Caki2 (cell line): ENCODE data around the gene ITCH. TPM values are rescaled to one million over a fixed set of nuclear protein-coding genes. Genes with fewer than 3 reads are reported as not detected.
"Not testable (repeated sequence)": the region's sequence is repeated elsewhere in the genome, so short reads cannot be mapped to it uniquely, and the experiment has no call there.

Source experiments
- DNase-seq: peaks from one replicate; pipeline ENCODE4 v3.0.0-alpha.2; 2015; ENCODE audit warnings: low read depth
- in situ Hi-C: cut with HindIII; loops from 2 replicates; pipeline ENCODE4 v1.10.0; 2016; ENCODE audit warnings: low sequenced_read_pairs, low pct_unique_long_range_greater_than_20kb, mixed read lengths
- total RNA-seq: library from RNA; depleted of rRNA; stranded (reverse); fragments of >200 nt; shearing (Covaris generic); gene quantifications from 2 replicates; pipeline ENCODE4 v1.2.3, GENCODE V29; 2014; ENCODE audit warnings: low replicate concordance; rRNA removed

The ITCH gene
- total RNA-seq = 44.3 and 50.8 TPM in 2 replicates

- DNase-seq = peak; percentile 92
- in situ Hi-C loops = no loop called here
Observed at GRCh38 chr20:34363062-34363464, at the start of gene ITCH. TSS of gene ITCH (plus strand) at chr20:34363273. CDS start at chr20:34393812, 30,539 bp downstream.

- in situ Hi-C loops = no loop called here
- DNase-seq = no peak
Observed at GRCh38 chr20:34315236-34315635, 47.8 kb upstream of the ITCH start.

GRCh38 chr20:34316196-34316814 is 46.8 kb upstream of the ITCH start:
- peak; percentile 50 for DNase-seq
- in situ Hi-C loops = no loop called here

- no peak for DNase-seq
- in situ Hi-C loops = no loop called here
Observed at GRCh38 chr20:34318609-34319443, 44.2 kb upstream of the ITCH start.

GRCh38 chr20:34320861-34321260 is 42.2 kb upstream of the ITCH start:
- DNase-seq = no peak
- in situ Hi-C loops = no loop called here

- DNase-seq = no peak
- in situ Hi-C loops = no loop called here
Observed at GRCh38 chr20:34322267-34323105, 40.6 kb upstream of the ITCH start.

GRCh38 chr20:34324541-34324940 is 38.5 kb upstream of the ITCH start:
- in situ Hi-C loops = no loop called here

GRCh38 chr20:34328207-34328606 is 34.9 kb upstream of the ITCH start:
- DNase-seq, in situ Hi-C loops: not testable (repeated sequence)

More at GRCh38 chr20:34324541-34324940, 38.5 kb upstream of the ITCH start:
- no peak for DNase-seq

- in situ Hi-C loops = no loop called here
- DNase-seq = no peak
Observed at GRCh38 chr20:34328928-34329677, 34.0 kb upstream of the ITCH start.

- in situ Hi-C loops, DNase-seq: not testable (repeated sequence)
Observed at GRCh38 chr20:34330861-34331544, 32.1 kb upstream of the ITCH start.

GRCh38 chr20:34331838-34332237 is 31.2 kb upstream of the ITCH start:
- DNase-seq = no peak
- in situ Hi-C loops = no loop called here

- in situ Hi-C loops = no loop called here
- no peak for DNase-seq
Observed at GRCh38 chr20:34332262-34332920, 30.7 kb upstream of the ITCH start.

GRCh38 chr20:34333786-34334185 is 29.3 kb upstream of the ITCH start:
- no peak for DNase-seq
- in situ Hi-C loops = no loop called here

- in situ Hi-C loops = no loop called here
- DNase-seq = no peak
Observed at GRCh38 chr20:34334654-34335407, 28.2 kb upstream of the ITCH start.

- in situ Hi-C loops = no loop called here
- no peak for DNase-seq
Observed at GRCh38 chr20:34337544-34337943, 25.5 kb upstream of the ITCH start.

- in situ Hi-C loops = no loop called here
- no peak for DNase-seq
Observed at GRCh38 chr20:34337982-34338726, 24.9 kb upstream of the ITCH start.
